ENCODE results near the gene RCC1. TPM values are rescaled to one million over a fixed set of nuclear protein-coding genes. Genes with fewer than 3 reads are reported as not detected.
"Not testable (repeated sequence)": the region's sequence is repeated elsewhere in the genome, so short reads cannot be mapped to it uniquely, and the experiment has no call there.

The RCC1 gene
- total and polyA plus RNA-seq, 7 donors: 7.0 to 81.6 (median 14.0) TPM

GRCh38 chr1:28580722-28581530 is 75.1 kb downstream of the RCC1 start:
- peak in 2 of 4 donors; percentile 39 to 56 for ATAC-seq
- Histone ChIP-seq H3K4me1 (peaks cover 18% of the 10 kb centered on the region), H3K4me3 (peak overlapping the region; percentile 85), H3K9me3 (no peaks in the 10 kb centered on the region), H3K36me3 (ENCODE audit: insufficient read depth in 1 of 2, low read depth in 1 of 2) (peaks cover 7 to 51% of the 10 kb centered on the region in 2 donors), H3K27ac (peak overlapping the region; percentile 90), H3K27me3 (ENCODE audit: insufficient read depth in 3 of 3, low read length in 2 of 3) (no peaks in the 10 kb centered on the region)
- DNase-seq: no peak
- intact Hi-C loops (cut with DNase I): loop anchor here (2.0 kb wide), 2 partner anchors 28 to 62 kb away; partner anchors contain the start of gene TRNAU1AP (in 2 of the 2)
- TF ChIP-seq, protein P1, sequence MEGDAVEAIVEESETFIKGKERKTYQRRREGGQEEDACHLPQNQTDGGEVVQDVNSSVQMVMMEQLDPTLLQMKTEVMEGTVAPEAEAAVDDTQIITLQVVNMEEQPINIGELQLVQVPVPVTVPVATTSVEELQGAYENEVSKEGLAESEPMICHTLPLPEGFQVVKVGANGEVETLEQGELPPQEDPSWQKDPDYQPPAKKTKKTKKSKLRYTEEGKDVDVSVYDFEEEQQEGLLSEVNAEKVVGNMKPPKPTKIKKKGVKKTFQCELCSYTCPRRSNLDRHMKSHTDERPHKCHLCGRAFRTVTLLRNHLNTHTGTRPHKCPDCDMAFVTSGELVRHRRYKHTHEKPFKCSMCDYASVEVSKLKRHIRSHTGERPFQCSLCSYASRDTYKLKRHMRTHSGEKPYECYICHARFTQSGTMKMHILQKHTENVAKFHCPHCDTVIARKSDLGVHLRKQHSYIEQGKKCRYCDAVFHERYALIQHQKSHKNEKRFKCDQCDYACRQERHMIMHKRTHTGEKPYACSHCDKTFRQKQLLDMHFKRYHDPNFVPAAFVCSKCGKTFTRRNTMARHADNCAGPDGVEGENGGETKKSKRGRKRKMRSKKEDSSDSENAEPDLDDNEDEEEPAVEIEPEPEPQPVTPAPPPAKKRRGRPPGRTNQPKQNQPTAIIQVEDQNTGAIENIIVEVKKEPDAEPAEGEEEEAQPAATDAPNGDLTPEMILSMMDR (IDR thresholded peaks at IDR 0.05): no peak
- WGBS, 3 donors: 2 to 4% (median 2%) methylated on average over 26 of the region's 26 CpGs

- intact Hi-C loops (cut with DNase I): loop anchor here (2.0 kb wide), 2 partner anchors 29 to 63 kb away; partner anchors contain the start of gene TRNAU1AP (in 2 of the 2)
- H3K9me3 ChIP-seq: no peaks in the 10 kb centered on the region
- ATAC-seq (peak; percentile 96 to 97 (median 97)), DNase-seq (peak; percentile 96 to 98)
- peak overlapping the region; percentile 85 for H3K4me3 ChIP-seq
- peak overlapping the region; percentile 90 for H3K27ac ChIP-seq
- peaks cover 7 to 44% of the 10 kb centered on the region in 2 donors for H3K36me3 ChIP-seq (ENCODE audit: insufficient read depth in 1 of 2, low read depth in 1 of 2)
- TF ChIP-seq, protein P1 (IDR thresholded peaks at IDR 0.05): no peak
- 0% methylated on average over 63 to 75 of the region's 75 CpGs for WGBS, 3 donors
- H3K4me1 ChIP-seq: peaks cover 18% of the 10 kb centered on the region
- H3K27me3 ChIP-seq (ENCODE audit: insufficient read depth in 3 of 3, low read length in 2 of 3): no peaks in the 10 kb centered on the region
Observed at GRCh38 chr1:28581531-28582247, 75.8 kb downstream of the RCC1 start.

- DNase-seq: no peak
- ATAC-seq: peak in 1 of 4 donors; percentile 9
- intact Hi-C loops (cut with DNase I): no loop called here
- WGBS, 3 donors: 1 to 4% (median 1%) methylated on average over 10 of the region's 10 CpGs
- no peaks in the 10 kb centered on the region for H3K9me3 ChIP-seq
- H3K4me1 ChIP-seq: peaks cover 18% of the 10 kb centered on the region
- no peaks in the 10 kb centered on the region for H3K27me3 ChIP-seq (ENCODE audit: insufficient read depth in 3 of 3, low read length in 2 of 3)
- TF ChIP-seq, protein P1 (IDR thresholded peaks at IDR 0.05): no peak
- H3K4me3 ChIP-seq: peak overlapping the region; percentile 85
- H3K36me3 ChIP-seq (ENCODE audit: insufficient read depth in 1 of 2, low read depth in 1 of 2): peaks cover 6 to 39% of the 10 kb centered on the region in 2 donors
- peak overlapping the region; percentile 90 for H3K27ac ChIP-seq
Observed at GRCh38 chr1:28582248-28582615, 76.4 kb downstream of the RCC1 start.

DNA sequence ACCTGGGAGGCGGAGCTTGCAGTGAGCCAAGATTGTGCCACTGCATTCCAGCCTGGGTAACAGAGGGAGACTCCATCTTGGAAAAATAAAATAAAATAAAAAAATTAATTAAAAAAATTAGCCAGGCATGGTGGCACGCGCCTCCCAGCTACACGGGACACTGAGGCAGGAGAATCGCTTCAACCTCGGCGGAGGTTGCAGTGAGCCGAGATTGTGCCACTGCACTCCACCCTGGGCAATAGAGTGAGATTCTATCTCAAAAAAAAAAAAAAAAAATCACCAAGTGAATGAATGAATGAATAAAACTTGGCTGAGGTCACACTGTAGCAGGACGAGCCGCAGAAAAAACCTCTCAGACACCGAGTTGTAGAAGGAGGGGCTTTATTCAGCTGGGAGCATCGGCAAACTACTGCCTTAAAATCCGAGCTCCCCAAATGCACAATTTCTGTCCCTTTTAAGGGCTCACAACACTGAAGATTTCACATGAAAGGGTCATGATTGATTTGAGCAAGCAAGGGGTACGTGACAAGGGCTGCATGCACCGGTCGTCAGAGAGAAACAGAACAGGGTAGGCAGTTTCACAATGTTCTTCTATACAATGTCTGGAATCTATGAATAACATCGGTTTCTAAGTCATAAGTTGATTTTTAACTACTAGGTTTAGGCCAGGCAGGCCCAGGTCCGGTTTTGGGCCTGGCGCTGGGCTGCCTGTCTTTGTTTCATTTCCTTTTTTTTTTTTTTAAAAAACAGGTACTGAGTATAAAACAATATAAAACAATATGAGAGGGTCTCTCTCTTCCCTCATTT is 80.9 kb downstream of the RCC1 start:
- H3K27me3 ChIP-seq (ENCODE audit: insufficient read depth in 3 of 3, low read length in 2 of 3); H3K36me3 ChIP-seq (ENCODE audit: insufficient read depth in 1 of 2, low read depth in 1 of 2); H3K9me3 ChIP-seq; ATAC-seq; DNase-seq; H3K27ac ChIP-seq; H3K4me3 ChIP-seq; H3K4me1 ChIP-seq; intact Hi-C loops (cut with DNase I): not testable (repeated sequence)
- WGBS, 3 donors: 93 to 94% (median 93%) methylated on average over 19 of the region's 19 CpGs

Other genes starting within 250 kb of the RCC1 start
- gene SESN2, start 246.5 kb upstream of the RCC1 start, total RNA-seq: 10 to 100 TPM in 3 of 4 donors, 1 to 10 TPM in 1; 8.1 to 25.5 (median 12.2) TPM
- gene SESN2, start 246.5 kb upstream of the RCC1 start, polyA plus RNA-seq: 10 to 100 TPM in 2 of 3 donors, 1 to 10 TPM in 1; 9.1 to 34.9 (median 12.4) TPM
- 10 to 100 TPM in 3 of 4 donors, 1 to 10 TPM in 1; 9.8 to 12.5 (median 11.7) TPM for gene MED18, start 177.0 kb upstream of the RCC1 start, total RNA-seq
- 10 to 100 TPM in 2 of 3 donors, 1 to 10 TPM in 1; 6.6 to 20.5 (median 17.7) TPM for gene MED18, start 177.0 kb upstream of the RCC1 start, polyA plus RNA-seq
- gene PHACTR4, start 136.3 kb upstream of the RCC1 start, total RNA-seq: 10 to 100 TPM; 21.6 to 41.8 (median 29.8) TPM
- gene PHACTR4, start 136.3 kb upstream of the RCC1 start, polyA plus RNA-seq: 10 to 100 TPM; 11.7 to 25.1 (median 19.9) TPM
- 10 to 100 TPM in 3 of 4 donors, 1 to 10 TPM in 1; 7.5 to 17.5 (median 12.2) TPM for gene TRNAU1AP, start 47.0 kb downstream of the RCC1 start, total RNA-seq
- 10 to 100 TPM in 2 of 3 donors, 1 to 10 TPM in 1; 7.3 to 12.9 (median 10.8) TPM for gene TRNAU1AP, start 47.0 kb downstream of the RCC1 start, polyA plus RNA-seq
- gene RAB42, start 86.2 kb downstream of the RCC1 start, total RNA-seq: 1 to 10 TPM in 1 of 4 donors, under 1 TPM in 3; 0.32 to 1.3 (median 0.68) TPM
- under 1 TPM; 0.16 to 0.34 (median 0.21) TPM for gene RAB42, start 86.2 kb downstream of the RCC1 start, polyA plus RNA-seq
- gene TAF12, start 137.0 kb downstream of the RCC1 start, total RNA-seq: 10 to 100 TPM; 24.4 to 30.3 (median 27.3) TPM
- gene TAF12, start 137.0 kb downstream of the RCC1 start, polyA plus RNA-seq: 10 to 100 TPM; 31.8 to 54.0 (median 51.6) TPM
- not detected for gene RNU11, start 142.6 kb downstream of the RCC1 start, total RNA-seq
- not detected for gene RNU11, start 142.6 kb downstream of the RCC1 start, polyA plus RNA-seq
- 10 to 100 TPM in 2 of 4 donors, 1 to 10 TPM in 2; 8.4 to 12.8 (median 10.0) TPM for gene GMEB1, start 162.7 kb downstream of the RCC1 start, total RNA-seq
- 10 to 100 TPM in 2 of 3 donors, 1 to 10 TPM in 1; 5.3 to 12.3 (median 10.9) TPM for gene GMEB1, start 162.7 kb downstream of the RCC1 start, polyA plus RNA-seq
- gene YTHDF2, start 230.9 kb downstream of the RCC1 start, total RNA-seq: 10 to 100 TPM; 43.4 to 55.1 (median 49.1) TPM
- 10 to 100 TPM; 30.3 to 49.0 (median 38.4) TPM for gene YTHDF2, start 230.9 kb downstream of the RCC1 start, polyA plus RNA-seq

All from psoas muscle (tissue), 8 donors.